WI38 (cell line): Measurements from ENCODE around the gene ZNF207.

Experiments used
- H3K4me3 ChIP-seq: 2 replicates; pipeline ENCODE4 v1.5.1; 2011; ENCODE audit warnings: low read depth, mild to moderate bottlenecking, control low read depth, low read length
- TF ChIP-seq, protein P1 (sequence below): IDR thresholded peaks from 2 replicates; pipeline ENCODE4 v1.5.1; 2012; ENCODE audit warnings: low read depth, mild to moderate bottlenecking, control low read depth, low read length

ZNF207 gene

DNA sequence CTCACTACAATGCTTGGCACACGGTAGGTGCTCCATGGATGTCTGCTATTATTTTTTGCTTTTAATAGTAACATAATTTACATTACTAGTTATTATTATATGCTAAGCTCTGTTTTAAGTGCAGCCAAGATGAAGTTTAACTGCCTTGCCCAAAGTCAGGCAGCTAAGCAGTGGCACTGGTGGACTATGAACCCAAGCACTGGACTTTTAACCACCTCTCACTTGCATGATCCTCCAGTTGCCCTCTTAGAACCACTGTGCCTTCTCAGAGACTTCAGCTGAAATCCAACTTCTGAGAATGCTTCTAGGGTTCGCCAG lies 1.5 kb upstream of the ZNF207 start:
- TF ChIP-seq, protein P1, sequence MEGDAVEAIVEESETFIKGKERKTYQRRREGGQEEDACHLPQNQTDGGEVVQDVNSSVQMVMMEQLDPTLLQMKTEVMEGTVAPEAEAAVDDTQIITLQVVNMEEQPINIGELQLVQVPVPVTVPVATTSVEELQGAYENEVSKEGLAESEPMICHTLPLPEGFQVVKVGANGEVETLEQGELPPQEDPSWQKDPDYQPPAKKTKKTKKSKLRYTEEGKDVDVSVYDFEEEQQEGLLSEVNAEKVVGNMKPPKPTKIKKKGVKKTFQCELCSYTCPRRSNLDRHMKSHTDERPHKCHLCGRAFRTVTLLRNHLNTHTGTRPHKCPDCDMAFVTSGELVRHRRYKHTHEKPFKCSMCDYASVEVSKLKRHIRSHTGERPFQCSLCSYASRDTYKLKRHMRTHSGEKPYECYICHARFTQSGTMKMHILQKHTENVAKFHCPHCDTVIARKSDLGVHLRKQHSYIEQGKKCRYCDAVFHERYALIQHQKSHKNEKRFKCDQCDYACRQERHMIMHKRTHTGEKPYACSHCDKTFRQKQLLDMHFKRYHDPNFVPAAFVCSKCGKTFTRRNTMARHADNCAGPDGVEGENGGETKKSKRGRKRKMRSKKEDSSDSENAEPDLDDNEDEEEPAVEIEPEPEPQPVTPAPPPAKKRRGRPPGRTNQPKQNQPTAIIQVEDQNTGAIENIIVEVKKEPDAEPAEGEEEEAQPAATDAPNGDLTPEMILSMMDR: no peak
- H3K4me3 ChIP-seq: no peak overlapping the region

GRCh38 chr17:32349503-32349853 lies 479 bp upstream of the ZNF207 start:
- TF ChIP-seq, protein P1: no peak

DNA sequence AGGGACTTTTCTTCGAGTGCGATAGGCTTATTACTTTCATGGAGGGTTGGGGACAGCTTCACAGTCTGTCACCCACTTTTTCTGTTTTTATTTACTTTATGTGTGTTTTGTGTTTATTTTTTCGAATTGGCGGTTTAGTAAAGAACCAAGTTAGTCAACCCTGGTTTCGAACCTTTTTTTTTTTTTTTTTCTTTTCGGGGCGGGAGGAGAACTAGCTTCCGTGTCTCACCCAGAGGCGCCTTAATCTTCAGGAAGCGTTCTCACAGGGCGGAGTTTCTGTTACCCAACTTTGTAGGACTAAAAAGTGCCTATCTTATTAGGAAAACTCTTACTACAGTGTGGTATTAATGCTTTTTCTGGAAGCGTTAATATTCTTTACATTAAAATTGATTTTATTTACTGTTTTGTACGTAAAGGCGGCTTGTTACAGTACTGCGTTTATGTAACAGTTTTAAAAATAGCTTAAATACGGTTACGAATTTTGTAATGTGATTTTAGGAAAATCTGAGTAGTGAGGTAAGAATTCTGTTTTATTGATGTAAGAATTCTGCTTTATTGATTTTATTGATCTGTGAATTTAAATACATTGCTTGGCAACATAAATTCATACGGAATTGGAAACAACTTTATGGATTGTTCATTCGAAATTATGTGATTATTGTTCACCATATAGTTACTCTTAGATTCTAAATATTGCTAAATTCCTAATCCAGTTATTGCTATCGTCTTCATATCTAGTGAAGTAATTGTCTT lies 885 bp downstream of the ZNF207 start:
- TF ChIP-seq, protein P1: no peak
- H3K4me3 ChIP-seq: peak overlapping the region; percentile 99

More at GRCh38 chr17:32349503-32349853, 479 bp upstream of the ZNF207 start:
- H3K4me3 ChIP-seq: peak overlapping the region; percentile 99

DNA sequence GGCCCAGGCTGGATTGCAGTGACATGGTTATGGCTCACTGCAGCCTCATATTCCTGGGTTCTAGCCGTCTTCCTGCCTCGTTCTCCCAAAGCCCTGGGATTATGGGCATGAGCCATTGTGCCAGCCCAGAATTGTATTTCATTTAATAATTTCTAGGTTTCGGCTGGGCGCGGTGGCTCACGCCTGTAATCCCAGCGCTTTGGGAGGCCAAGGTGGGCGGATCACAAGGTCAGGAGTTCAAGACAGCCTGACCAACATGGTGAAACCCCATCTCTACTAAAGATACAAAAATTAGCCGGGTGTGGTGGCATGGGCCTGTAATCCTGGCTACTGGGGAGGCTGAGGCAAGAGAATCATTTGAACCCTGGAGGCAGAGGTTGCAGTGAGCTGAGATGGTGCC lies 2.8 kb downstream of the ZNF207 start:
- peak overlapping the region; percentile 99 for H3K4me3 ChIP-seq

DNA sequence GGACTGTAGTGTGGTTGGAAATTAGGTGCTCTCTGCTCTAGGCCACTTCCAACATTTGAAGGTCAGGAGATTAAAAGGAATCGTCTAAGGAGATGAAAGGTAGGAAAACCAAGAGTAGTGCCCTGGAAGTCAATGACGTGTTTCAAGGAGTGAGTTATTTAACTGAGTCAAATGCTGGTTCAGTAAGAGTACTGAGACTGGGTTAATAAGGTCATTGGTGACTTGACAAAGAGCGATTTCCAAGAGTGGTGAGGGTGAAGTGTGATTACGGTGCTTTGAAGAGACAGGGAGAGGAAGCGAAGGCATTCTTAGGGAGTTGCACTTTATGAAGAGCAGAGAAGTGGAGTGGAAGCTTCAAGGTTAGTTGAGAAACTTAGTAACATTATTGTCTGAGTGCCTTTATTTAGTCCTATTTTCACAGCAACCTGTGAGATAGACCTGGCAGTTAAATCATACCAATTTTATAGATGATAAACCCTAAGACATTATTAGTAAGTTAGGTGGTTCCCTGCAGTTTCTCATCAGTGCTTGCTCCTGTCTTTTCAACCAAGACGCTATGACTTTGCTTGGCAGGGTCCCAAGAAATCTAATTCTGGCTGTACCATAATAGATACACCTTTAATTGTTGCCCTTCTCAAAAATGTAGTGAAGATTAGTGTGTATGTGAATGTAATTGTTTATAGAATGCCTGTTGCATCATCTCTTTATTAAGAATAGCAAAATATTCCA lies 5.9 kb downstream of the ZNF207 start:
- no peak overlapping the region for H3K4me3 ChIP-seq
- TF ChIP-seq, protein P1: no peak

- no peak overlapping the region for H3K4me3 ChIP-seq
- TF ChIP-seq, protein P1: no peak
Observed at GRCh38 chr17:32356378-32356743, 6.4 kb downstream of the ZNF207 start.

- H3K4me3 ChIP-seq: no peak overlapping the region
- TF ChIP-seq, protein P1: no peak
Observed at GRCh38 chr17:32356750-32357149, 6.8 kb downstream of the ZNF207 start.
